ENCODE measurements around the gene CX3CL1.
A peak's percentile ranks its signal among the peaks of the same experiment; 100 is the strongest.
"Not testable (repeated sequence)": the region's sequence is repeated elsewhere in the genome, so short reads cannot be mapped to it uniquely, and the experiment has no call there.

Gene CX3CL1

GRCh38 chr16:57383276-57384247, 11.3 kb downstream of the CX3CL1 start:
- no peak for DNase-seq

GRCh38 chr16:57384248-57385070, 12.2 kb downstream of the CX3CL1 start:
- DNase-seq, result no peak

GRCh38 chr16:57385083-57385482, 12.8 kb downstream of the CX3CL1 start:
- no peak for DNase-seq

- DNase-seq, result peak; percentile 45
Measured at GRCh38 chr16:57386381-57386951, 14.2 kb downstream of the CX3CL1 start.

GRCh38 chr16:57387598-57388354, 15.5 kb downstream of the CX3CL1 start:
- no peak for DNase-seq

- no peak for DNase-seq
Measured at GRCh38 chr16:57388359-57389086, 16.2 kb downstream of the CX3CL1 start.

GRCh38 chr16:57389087-57389468, 16.8 kb downstream of the CX3CL1 start:
- DNase-seq, result no peak

- no peak for DNase-seq
Measured at GRCh38 chr16:57390636-57391295, 18.5 kb downstream of the CX3CL1 start.

- no peak for DNase-seq
Measured at GRCh38 chr16:57391300-57391699, 19.0 kb downstream of the CX3CL1 start.

- DNase-seq, result no peak
Measured at GRCh38 chr16:57391708-57392107, 19.4 kb downstream of the CX3CL1 start.

- DNase-seq, result no peak
Measured at GRCh38 chr16:57392694-57393093, 20.4 kb downstream of the CX3CL1 start.

- DNase-seq, result no peak
Measured at GRCh38 chr16:57394444-57394843, 22.2 kb downstream of the CX3CL1 start.

- DNase-seq, result no peak
Measured at GRCh38 chr16:57395026-57395425, 22.7 kb downstream of the CX3CL1 start.

- no peak for DNase-seq
Measured at GRCh38 chr16:57396786-57397185, 24.5 kb downstream of the CX3CL1 start.

GRCh38 chr16:57397493-57397892, 25.2 kb downstream of the CX3CL1 start:
- not testable (repeated sequence) for DNase-seq

- no peak for DNase-seq
Measured at GRCh38 chr16:57401943-57402640, 29.8 kb downstream of the CX3CL1 start.

GRCh38 chr16:57403965-57404817, 31.9 kb downstream of the CX3CL1 start, which contains the start of gene CCL17:
CCL17 (plus strand) TSS chr16:57404767; CDS start chr16:57413933, 9,166 bp downstream.
- DNase-seq, result no peak

GRCh38 chr16:57405097-57405496, 32.8 kb downstream of the CX3CL1 start:
- no peak for DNase-seq

GRCh38 chr16:57406881-57407280, 34.6 kb downstream of the CX3CL1 start:
- DNase-seq, result no peak

Measured in DMS79 (cell line).